Thyroid gland (tissue), 4 donors: ENCODE results near the gene MAPT.

Experiments
- POLR2A ChIP-seq, 2 donors: fragments of 450-650 bp; IDR thresholded peaks; one replicate each; pipeline ENCODE4 v1.6.1; 2017; ENCODE audit warnings: antibody characterized with exemption in 2 of 2, mild to moderate bottlenecking in 2 of 2, moderate library complexity in 1 of 2
- TF ChIP-seq, protein P1 (sequence below), 6 experiments: fragments of 200-600 bp in 3 of 6; fragments of 450-650 bp in 3 of 6; sonication (generic) in 3 of 6; IDR thresholded peaks; one replicate each; pipeline ENCODE4 v1.5.1; 2016 to 2019; ENCODE audit warnings: antibody characterized with exemption in 6 of 6, mild to moderate bottlenecking in 2 of 6, inconsistent platforms in 1 of 6, moderate library complexity in 1 of 6

DNA sequence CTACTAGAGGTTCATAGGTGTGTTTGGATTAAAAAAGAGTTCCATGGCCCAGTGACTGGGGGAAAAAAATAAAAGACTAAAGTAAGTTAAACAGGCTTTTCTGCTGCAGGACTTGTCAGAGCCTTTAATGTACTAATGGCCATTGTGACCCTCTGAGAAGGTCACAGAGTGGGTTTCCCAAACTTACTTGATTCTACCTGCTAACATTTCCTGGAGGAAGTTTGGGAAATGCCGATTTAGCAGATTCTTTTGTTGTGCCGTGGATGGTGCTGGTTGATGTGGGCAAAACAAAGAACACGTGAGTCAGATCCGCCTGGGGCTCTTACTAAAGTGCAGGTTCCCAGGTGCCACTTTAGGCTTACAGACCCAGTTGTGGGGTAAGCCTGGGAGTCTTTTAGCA is 91.1 kb downstream of the MAPT start:
- TF ChIP-seq, protein P1, sequence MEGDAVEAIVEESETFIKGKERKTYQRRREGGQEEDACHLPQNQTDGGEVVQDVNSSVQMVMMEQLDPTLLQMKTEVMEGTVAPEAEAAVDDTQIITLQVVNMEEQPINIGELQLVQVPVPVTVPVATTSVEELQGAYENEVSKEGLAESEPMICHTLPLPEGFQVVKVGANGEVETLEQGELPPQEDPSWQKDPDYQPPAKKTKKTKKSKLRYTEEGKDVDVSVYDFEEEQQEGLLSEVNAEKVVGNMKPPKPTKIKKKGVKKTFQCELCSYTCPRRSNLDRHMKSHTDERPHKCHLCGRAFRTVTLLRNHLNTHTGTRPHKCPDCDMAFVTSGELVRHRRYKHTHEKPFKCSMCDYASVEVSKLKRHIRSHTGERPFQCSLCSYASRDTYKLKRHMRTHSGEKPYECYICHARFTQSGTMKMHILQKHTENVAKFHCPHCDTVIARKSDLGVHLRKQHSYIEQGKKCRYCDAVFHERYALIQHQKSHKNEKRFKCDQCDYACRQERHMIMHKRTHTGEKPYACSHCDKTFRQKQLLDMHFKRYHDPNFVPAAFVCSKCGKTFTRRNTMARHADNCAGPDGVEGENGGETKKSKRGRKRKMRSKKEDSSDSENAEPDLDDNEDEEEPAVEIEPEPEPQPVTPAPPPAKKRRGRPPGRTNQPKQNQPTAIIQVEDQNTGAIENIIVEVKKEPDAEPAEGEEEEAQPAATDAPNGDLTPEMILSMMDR (IDR thresholded peaks at IDR 0.05) = no peak
- TF ChIP-seq POLR2A (IDR thresholded peaks at IDR 0.05) = no peak
